Neural cell (in vitro differentiated cells): ENCODE results near the gene SVEP1. TPM values are rescaled to one million over a fixed set of nuclear protein-coding genes. Genes with fewer than 3 reads are reported as not detected.

Experiments
- H2AFZ ChIP-seq: fragments of 200-600, 300-800 bp; sonication (generic), shearing (Covaris generic); 2 replicates; pipeline ENCODE4 v1.6.0; 2014; ENCODE audit warnings: low read depth, mild to moderate bottlenecking, antibody characterized with exemption, low read length, moderate library complexity
- H3F3A ChIP-seq: fragments of 200-600 bp; shearing (Covaris generic); 2 replicates; pipeline ENCODE4 v1.6.1; 2016; ENCODE audit warnings: mild to moderate bottlenecking, moderate library complexity, mixed read lengths, antibody characterized with exemption, low read length; ENCODE audit not compliant: insufficient read depth, poor library complexity, severe bottlenecking
- H3K27ac ChIP-seq: fragments of 200-600, 300-800 bp; sonication (generic), shearing (Covaris generic); 2 replicates; pipeline ENCODE4 v1.5.1; 2014; ENCODE audit warnings: mild to moderate bottlenecking, low read length, moderate library complexity
- H3K27me3 ChIP-seq: fragments of 300-800, 200-600 bp; sonication (generic), shearing (Covaris generic); 2 replicates; pipeline ENCODE4 v1.6.0; 2014; ENCODE audit warnings: mild to moderate bottlenecking, low read depth, low read length, moderate library complexity; ENCODE audit not compliant: insufficient read depth
- H3K36me3 ChIP-seq: fragments of 300-800, 200-600 bp; sonication (generic), shearing (Covaris generic); 2 replicates; pipeline ENCODE4 v1.5.1; 2014; ENCODE audit warnings: mild to moderate bottlenecking, antibody characterized with exemption, low read length, moderate library complexity; ENCODE audit not compliant: insufficient read depth
- H3K4me2 ChIP-seq: fragments of 300-800, 200-600 bp; sonication (generic), shearing (Covaris generic); 2 replicates; pipeline ENCODE4 v1.6.0; 2014; ENCODE audit warnings: mild to moderate bottlenecking, low read length
- H3K4me3 ChIP-seq: fragments of 300-800, 200-600 bp; sonication (generic), shearing (Covaris generic); 2 replicates; pipeline ENCODE4 v1.5.1; 2014; ENCODE audit warnings: mild to moderate bottlenecking, low read length, moderate library complexity
- H3K79me2 ChIP-seq: fragments of 200-600 bp; shearing (Covaris generic); replicated peaks from 2 replicates; pipeline ENCODE4 v1.6.0; 2014; ENCODE audit warnings: mild to moderate bottlenecking, low read length, moderate library complexity; ENCODE audit not compliant: insufficient read depth
- H3K9ac ChIP-seq: fragments of 300-800, 200-600 bp; sonication (generic), shearing (Covaris generic); 2 replicates; pipeline ENCODE4 v1.6.1; 2016; ENCODE audit warnings: mild to moderate bottlenecking, low read length, mixed read lengths
- H3K9me2 ChIP-seq: fragments of 200-600 bp; shearing (Covaris generic); 2 replicates; pipeline ENCODE4 v1.6.1; 2016; ENCODE audit warnings: mild to moderate bottlenecking, low read length, mixed read lengths; ENCODE audit not compliant: insufficient read depth
- H3K9me3 ChIP-seq: fragments of 200-600, 300-800 bp; sonication (generic), shearing (Covaris generic); 2 replicates; pipeline ENCODE4 v1.6.1; 2016; ENCODE audit warnings: mild to moderate bottlenecking, mixed run types, low read length, moderate library complexity, mixed read lengths
- H4K20me1 ChIP-seq: fragments of 200-600 bp; shearing (Covaris generic); 2 replicates; pipeline ENCODE4 v1.6.1; 2016; ENCODE audit warnings: mild to moderate bottlenecking, mixed run types; ENCODE audit not compliant: insufficient read depth
- CTCF ChIP-seq: fragments of 450-650 bp; IDR thresholded peaks from 2 replicates; pipeline ENCODE4 v1.5.1; 2014; ENCODE audit warnings: antibody characterized with exemption, mild to moderate bottlenecking, moderate library complexity; ENCODE audit not compliant: poor library complexity, severe bottlenecking
- EP300 ChIP-seq: fragments of 450-650 bp; conservative IDR thresholded peaks from 2 replicates; pipeline ENCODE4 v1.6.1; 2014; ENCODE audit warnings: antibody characterized with exemption, mild to moderate bottlenecking, moderate library complexity; ENCODE audit not compliant: poor library complexity, severe bottlenecking
- EZH2 ChIP-seq: fragments of 200-600, 300-800 bp; shearing (Covaris generic), sonication (generic); IDR thresholded peaks from 2 replicates; pipeline ENCODE4 v1.6.1; 2014; ENCODE audit warnings: antibody characterized with exemption, low read length, borderline replicate concordance, mild to moderate bottlenecking; ENCODE audit not compliant: insufficient read depth, poor library complexity, severe bottlenecking
- MXI1 ChIP-seq: fragments of 450-650 bp; conservative IDR thresholded peaks from 2 replicates; pipeline ENCODE4 v1.6.1; 2014; ENCODE audit warnings: antibody characterized with exemption, mild to moderate bottlenecking; ENCODE audit not compliant: poor library complexity, severe bottlenecking
- POLR2AphosphoS5 ChIP-seq: IDR thresholded peaks from 2 replicates; pipeline ENCODE4 v1.6.1; 2012
- RAD21 ChIP-seq: fragments of 450-650 bp; conservative IDR thresholded peaks from 2 replicates; pipeline ENCODE4 v1.6.1; 2014; ENCODE audit warnings: antibody characterized with exemption, mild to moderate bottlenecking, moderate library complexity
- REST ChIP-seq: IDR thresholded peaks from 2 replicates; pipeline ENCODE4 v1.6.1; 2012; ENCODE audit warnings: borderline replicate concordance
- SMC3 ChIP-seq: fragments of 450-650 bp; conservative IDR thresholded peaks from 2 replicates; pipeline ENCODE4 v1.6.1; 2014; ENCODE audit warnings: antibody characterized with exemption, mild to moderate bottlenecking, moderate library complexity; ENCODE audit not compliant: poor library complexity
- TAF1 ChIP-seq: IDR thresholded peaks from 2 replicates; pipeline ENCODE4 v1.6.1; 2012; ENCODE audit warnings: low read depth
- polyA plus RNA-seq: library from polyadenylated mRNA; depleted of rRNA; stranded (reverse); fragments of >200 nt; gene quantifications from 2 replicates; pipeline ENCODE4 v1.2.3, GENCODE V29; 2014

Gene SVEP1
- polyA plus RNA-seq, 1 donor from 2014 or later, result 0.10 TPM

GRCh38 chr9:110338143-110338542 lies 241.4 kb downstream of the SVEP1 start:
- Histone ChIP-seq H2AFZ (no peak overlapping the region), H3K36me3 (no peaks in the 10 kb centered on the region), H3K9me3 (no peaks in the 10 kb centered on the region), H3K79me2 (no peaks in the 10 kb centered on the region), H3K9ac (no peak overlapping the region), H3F3A (no peaks in the 10 kb centered on the region), H3K4me2 (no peak overlapping the region), H3K4me3 (no peak overlapping the region), H3K9me2 (no peaks in the 10 kb centered on the region), H4K20me1 (no peaks in the 10 kb centered on the region), H3K27me3 (no peaks in the 10 kb centered on the region), H3K27ac (no peak overlapping the region)
- no peak for TF ChIP-seq EZH2
- no peak for TF ChIP-seq MXI1
- no peak for TF ChIP-seq POLR2AphosphoS5
- TF ChIP-seq EP300, result no peak
- no peak for TF ChIP-seq REST
- no peak for TF ChIP-seq RAD21
- no peak for TF ChIP-seq CTCF
- TF ChIP-seq SMC3, result no peak
- TF ChIP-seq TAF1, result no peak

GRCh38 chr9:110337727-110338126 lies 241.8 kb downstream of the SVEP1 start, which contains the start of gene TXNDC8:
TSS of gene TXNDC8 (minus strand) at chr9:110337863.
- H4K20me1 ChIP-seq, result no peaks in the 10 kb centered on the region
- no peak within 1 kb of the TSS for H3K4me2 ChIP-seq
- no peaks in the 10 kb centered on the region for H3K27me3 ChIP-seq
- H3K27ac ChIP-seq, result no peak within 1 kb of the TSS
- H3K4me3 ChIP-seq, result no peak within 1 kb of the TSS
- no peaks in the 10 kb centered on the region for H3F3A ChIP-seq
- H2AFZ ChIP-seq, result no peak within 1 kb of the TSS
- H3K9ac ChIP-seq, result no peak within 1 kb of the TSS
- H3K9me2 ChIP-seq, result no peaks in the 10 kb centered on the region
- H3K36me3 ChIP-seq, result no peaks in the 10 kb centered on the region
- TF ChIP-seq CTCF (no peak), TAF1 (no peak)
- H3K79me2 ChIP-seq, result no peaks in the 10 kb centered on the region
- no peaks in the 10 kb centered on the region for H3K9me3 ChIP-seq
